Gastrocnemius medialis (tissue), 4 donors: Measurements from ENCODE around the gene YTHDF1.

Experiments used
- CTCF ChIP-seq, 5 experiments: fragments of 450-650 bp in 3 of 5; fragments of 200-600 bp in 2 of 5; sonication (generic) in 2 of 5; IDR thresholded peaks in 4 of 5; conservative IDR thresholded peaks in 1 of 5; 1 replicate in 4 of 5; 2 replicates in 1 of 5; pipeline ENCODE4 v1.5.1; 2016 to 2019; ENCODE audit warnings: antibody characterized with exemption in 5 of 5, mild to moderate bottlenecking in 3 of 5, moderate library complexity in 3 of 5
- POLR2A ChIP-seq, 2 donors: fragments of 450-650 bp; IDR thresholded peaks; one replicate each; pipeline ENCODE4 v1.6.1; 2017; ENCODE audit warnings: antibody characterized with exemption in 2 of 2, mild to moderate bottlenecking in 2 of 2, moderate library complexity in 2 of 2

- TF ChIP-seq POLR2A (IDR thresholded peaks at IDR 0.05) = no peak
- no peak for TF ChIP-seq CTCF (IDR thresholded peaks at IDR 0.05 in 4 of 5, conservative IDR thresholded peaks at IDR 0.05 in 1 of 5)
These were observed 68.4 kb downstream of the YTHDF1 start for GRCh38 chr20:63147532-63147931.
